ENCODE data around the gene CFAP299. TPM values are rescaled to one million over a fixed set of nuclear protein-coding genes. Genes with fewer than 3 reads are reported as not detected.
A peak's percentile ranks its signal among the peaks of the same experiment; 100 is the strongest.

CFAP299 gene
- polyA plus RNA-seq, 2 donors = not detected

GRCh38 chr4:80466618-80467017, 131.1 kb downstream of the CFAP299 start:
- no peaks in the 10 kb centered on the region for H3K9me3 ChIP-seq (ENCODE audit: control insufficient read depth in 2 of 2, insufficient read depth in 1 of 2, low read depth in 1 of 2, low read length in 1 of 2)
- no peaks in the 10 kb centered on the region for H3K36me3 ChIP-seq (ENCODE audit: control insufficient read depth in 2 of 2, insufficient read depth in 2 of 2, low read length in 1 of 2)
- no peaks in the 10 kb centered on the region for H3K27me3 ChIP-seq (ENCODE audit: control insufficient read depth in 1 of 2, insufficient read depth in 2 of 2, low read length in 2 of 2)
- no peak overlapping the region for H3K27ac ChIP-seq (ENCODE audit: low read depth in 2 of 2, low read length in 1 of 2)
- WGBS, 2 donors = 81 to 92% methylated on average over 1 of the region's 1 CpG
- H3K4me1 ChIP-seq (ENCODE audit: control insufficient read depth in 2 of 2, insufficient read depth in 2 of 2, low read length in 1 of 2) = no peaks in the 10 kb centered on the region
- H3K4me3 ChIP-seq (ENCODE audit: low read depth in 1 of 2, low read length in 2 of 2) = no peak overlapping the region

GRCh38 chr4:80471756-80472155, 136.2 kb downstream of the CFAP299 start:
- no peaks in the 10 kb centered on the region for H3K36me3 ChIP-seq (ENCODE audit: control insufficient read depth in 2 of 2, insufficient read depth in 2 of 2, low read length in 1 of 2)
- WGBS, 2 donors = 15 to 21% methylated on average over 9 of the region's 9 CpGs
- H3K27ac ChIP-seq (ENCODE audit: low read depth in 2 of 2, low read length in 1 of 2) = no peak overlapping the region
- H3K9me3 ChIP-seq (ENCODE audit: control insufficient read depth in 2 of 2, insufficient read depth in 1 of 2, low read depth in 1 of 2, low read length in 1 of 2) = no peaks in the 10 kb centered on the region
- H3K4me1 ChIP-seq (ENCODE audit: control insufficient read depth in 2 of 2, insufficient read depth in 2 of 2, low read length in 1 of 2) = no peaks in the 10 kb centered on the region
- H3K4me3 ChIP-seq (ENCODE audit: low read depth in 1 of 2, low read length in 2 of 2) = peak overlapping the region in 1 of 2 donors; percentile 5
- H3K27me3 ChIP-seq (ENCODE audit: control insufficient read depth in 1 of 2, insufficient read depth in 2 of 2, low read length in 2 of 2) = no peaks in the 10 kb centered on the region

- Histone ChIP-seq H3K4me1 (ENCODE audit: control insufficient read depth in 2 of 2, insufficient read depth in 2 of 2, low read length in 1 of 2) (no peaks in the 10 kb centered on the region), H3K4me3 (ENCODE audit: low read depth in 1 of 2, low read length in 2 of 2) (no peak overlapping the region), H3K9me3 (ENCODE audit: control insufficient read depth in 2 of 2, insufficient read depth in 1 of 2, low read depth in 1 of 2, low read length in 1 of 2) (no peaks in the 10 kb centered on the region), H3K27me3 (ENCODE audit: control insufficient read depth in 1 of 2, insufficient read depth in 2 of 2, low read length in 2 of 2) (no peaks in the 10 kb centered on the region), H3K27ac (ENCODE audit: low read depth in 2 of 2, low read length in 1 of 2) (no peak overlapping the region), H3K36me3 (ENCODE audit: control insufficient read depth in 2 of 2, insufficient read depth in 2 of 2, low read length in 1 of 2) (no peaks in the 10 kb centered on the region)
- 75 to 86% methylated on average over 2 of the region's 2 CpGs for WGBS, 2 donors
Observed at GRCh38 chr4:80475236-80475635, 139.7 kb downstream of the CFAP299 start.

GRCh38 chr4:80475798-80476197, 140.3 kb downstream of the CFAP299 start:
- WGBS, 2 donors = 76 to 83% methylated on average over 3 of the region's 3 CpGs
- no peaks in the 10 kb centered on the region for H3K27me3 ChIP-seq (ENCODE audit: control insufficient read depth in 1 of 2, insufficient read depth in 2 of 2, low read length in 2 of 2)
- no peak overlapping the region for H3K27ac ChIP-seq (ENCODE audit: low read depth in 2 of 2, low read length in 1 of 2)
- no peaks in the 10 kb centered on the region for H3K36me3 ChIP-seq (ENCODE audit: control insufficient read depth in 2 of 2, insufficient read depth in 2 of 2, low read length in 1 of 2)
- no peaks in the 10 kb centered on the region for H3K9me3 ChIP-seq (ENCODE audit: control insufficient read depth in 2 of 2, insufficient read depth in 1 of 2, low read depth in 1 of 2, low read length in 1 of 2)
- no peak overlapping the region for H3K4me3 ChIP-seq (ENCODE audit: low read depth in 1 of 2, low read length in 2 of 2)
- H3K4me1 ChIP-seq (ENCODE audit: control insufficient read depth in 2 of 2, insufficient read depth in 2 of 2, low read length in 1 of 2) = no peaks in the 10 kb centered on the region

GRCh38 chr4:80484712-80485111, 149.2 kb downstream of the CFAP299 start:
- Histone ChIP-seq H3K4me3 (ENCODE audit: low read depth in 1 of 2, low read length in 2 of 2) (no peak overlapping the region), H3K36me3 (ENCODE audit: control insufficient read depth in 2 of 2, insufficient read depth in 2 of 2, low read length in 1 of 2) (no peaks in the 10 kb centered on the region), H3K27me3 (ENCODE audit: control insufficient read depth in 1 of 2, insufficient read depth in 2 of 2, low read length in 2 of 2) (no peaks in the 10 kb centered on the region), H3K4me1 (ENCODE audit: control insufficient read depth in 2 of 2, insufficient read depth in 2 of 2, low read length in 1 of 2) (no peaks in the 10 kb centered on the region), H3K27ac (ENCODE audit: low read depth in 2 of 2, low read length in 1 of 2) (no peak overlapping the region), H3K9me3 (ENCODE audit: control insufficient read depth in 2 of 2, insufficient read depth in 1 of 2, low read depth in 1 of 2, low read length in 1 of 2) (no peaks in the 10 kb centered on the region)
- 90 to 91% methylated on average over 2 of the region's 2 CpGs for WGBS, 2 donors

- WGBS, 2 donors = 78 to 82% methylated on average over 3 of the region's 3 CpGs
- Histone ChIP-seq H3K4me1 (ENCODE audit: control insufficient read depth in 2 of 2, insufficient read depth in 2 of 2, low read length in 1 of 2) (no peaks in the 10 kb centered on the region), H3K36me3 (ENCODE audit: control insufficient read depth in 2 of 2, insufficient read depth in 2 of 2, low read length in 1 of 2) (no peaks in the 10 kb centered on the region), H3K27ac (ENCODE audit: low read depth in 2 of 2, low read length in 1 of 2) (no peak overlapping the region), H3K27me3 (ENCODE audit: control insufficient read depth in 1 of 2, insufficient read depth in 2 of 2, low read length in 2 of 2) (no peaks in the 10 kb centered on the region), H3K9me3 (ENCODE audit: control insufficient read depth in 2 of 2, insufficient read depth in 1 of 2, low read depth in 1 of 2, low read length in 1 of 2) (no peaks in the 10 kb centered on the region), H3K4me3 (ENCODE audit: low read depth in 1 of 2, low read length in 2 of 2) (no peak overlapping the region)
Observed at GRCh38 chr4:80486603-80487002, 151.1 kb downstream of the CFAP299 start.

- WGBS, 2 donors = 74 to 77% methylated on average over 4 of the region's 4 CpGs
- Histone ChIP-seq H3K36me3 (ENCODE audit: control insufficient read depth in 2 of 2, insufficient read depth in 2 of 2, low read length in 1 of 2) (no peaks in the 10 kb centered on the region), H3K9me3 (ENCODE audit: control insufficient read depth in 2 of 2, insufficient read depth in 1 of 2, low read depth in 1 of 2, low read length in 1 of 2) (no peaks in the 10 kb centered on the region), H3K4me1 (ENCODE audit: control insufficient read depth in 2 of 2, insufficient read depth in 2 of 2, low read length in 1 of 2) (no peaks in the 10 kb centered on the region), H3K27me3 (ENCODE audit: control insufficient read depth in 1 of 2, insufficient read depth in 2 of 2, low read length in 2 of 2) (no peaks in the 10 kb centered on the region), H3K27ac (ENCODE audit: low read depth in 2 of 2, low read length in 1 of 2) (no peak overlapping the region), H3K4me3 (ENCODE audit: low read depth in 1 of 2, low read length in 2 of 2) (no peak overlapping the region)
Observed at GRCh38 chr4:80489798-80490197, 154.3 kb downstream of the CFAP299 start.

- WGBS, 2 donors = 70 to 73% methylated on average over 1 of the region's 1 CpG
- no peak overlapping the region for H3K27ac ChIP-seq (ENCODE audit: low read depth in 2 of 2, low read length in 1 of 2)
Observed at GRCh38 chr4:80492761-80493160, 157.2 kb downstream of the CFAP299 start.

GRCh38 chr4:80495865-80496264, 160.3 kb downstream of the CFAP299 start:
- 65 to 77% methylated on average over 1 of the region's 1 CpG for WGBS, 2 donors
- no peaks in the 10 kb centered on the region for H3K27me3 ChIP-seq (ENCODE audit: control insufficient read depth in 1 of 2, insufficient read depth in 2 of 2, low read length in 2 of 2)
- no peaks in the 10 kb centered on the region for H3K9me3 ChIP-seq (ENCODE audit: control insufficient read depth in 2 of 2, insufficient read depth in 1 of 2, low read depth in 1 of 2, low read length in 1 of 2)
- H3K4me1 ChIP-seq (ENCODE audit: control insufficient read depth in 2 of 2, insufficient read depth in 2 of 2, low read length in 1 of 2) = no peaks in the 10 kb centered on the region
- no peak overlapping the region for H3K4me3 ChIP-seq (ENCODE audit: low read depth in 1 of 2, low read length in 2 of 2)
- no peaks in the 10 kb centered on the region for H3K36me3 ChIP-seq (ENCODE audit: control insufficient read depth in 2 of 2, insufficient read depth in 2 of 2, low read length in 1 of 2)
- H3K27ac ChIP-seq (ENCODE audit: low read depth in 2 of 2, low read length in 1 of 2) = no peak overlapping the region

More at GRCh38 chr4:80492761-80493160, 157.2 kb downstream of the CFAP299 start:
- H3K4me3 ChIP-seq (ENCODE audit: low read depth in 1 of 2, low read length in 2 of 2) = no peak overlapping the region
- no peaks in the 10 kb centered on the region for H3K36me3 ChIP-seq (ENCODE audit: control insufficient read depth in 2 of 2, insufficient read depth in 2 of 2, low read length in 1 of 2)
- no peaks in the 10 kb centered on the region for H3K9me3 ChIP-seq (ENCODE audit: control insufficient read depth in 2 of 2, insufficient read depth in 1 of 2, low read depth in 1 of 2, low read length in 1 of 2)
- no peaks in the 10 kb centered on the region for H3K27me3 ChIP-seq (ENCODE audit: control insufficient read depth in 1 of 2, insufficient read depth in 2 of 2, low read length in 2 of 2)
- H3K4me1 ChIP-seq (ENCODE audit: control insufficient read depth in 2 of 2, insufficient read depth in 2 of 2, low read length in 1 of 2) = no peaks in the 10 kb centered on the region

GRCh38 chr4:80498725-80499124, 163.2 kb downstream of the CFAP299 start:
- H3K4me3 ChIP-seq (ENCODE audit: low read depth in 1 of 2, low read length in 2 of 2) = no peak overlapping the region
- H3K4me1 ChIP-seq (ENCODE audit: control insufficient read depth in 2 of 2, insufficient read depth in 2 of 2, low read length in 1 of 2) = no peaks in the 10 kb centered on the region
- H3K27ac ChIP-seq (ENCODE audit: low read depth in 2 of 2, low read length in 1 of 2) = no peak overlapping the region
- H3K36me3 ChIP-seq (ENCODE audit: control insufficient read depth in 2 of 2, insufficient read depth in 2 of 2, low read length in 1 of 2) = no peaks in the 10 kb centered on the region
- no peaks in the 10 kb centered on the region for H3K9me3 ChIP-seq (ENCODE audit: control insufficient read depth in 2 of 2, insufficient read depth in 1 of 2, low read depth in 1 of 2, low read length in 1 of 2)
- WGBS, 2 donors = 86 to 93% methylated on average over 1 of the region's 1 CpG
- no peaks in the 10 kb centered on the region for H3K27me3 ChIP-seq (ENCODE audit: control insufficient read depth in 1 of 2, insufficient read depth in 2 of 2, low read length in 2 of 2)
